ENCODE data around the gene TAF3.

The TAF3 gene

GRCh38 chr10:7874864-7875263 lies 56.6 kb downstream of the TAF3 start:
- TF ChIP-seq CTCF (IDR thresholded peaks at IDR 0.05; ENCODE audit: extremely low read depth, missing control alignments), result no peak
- DNase-seq (ENCODE audit: low spot score), result no peak

DNA sequence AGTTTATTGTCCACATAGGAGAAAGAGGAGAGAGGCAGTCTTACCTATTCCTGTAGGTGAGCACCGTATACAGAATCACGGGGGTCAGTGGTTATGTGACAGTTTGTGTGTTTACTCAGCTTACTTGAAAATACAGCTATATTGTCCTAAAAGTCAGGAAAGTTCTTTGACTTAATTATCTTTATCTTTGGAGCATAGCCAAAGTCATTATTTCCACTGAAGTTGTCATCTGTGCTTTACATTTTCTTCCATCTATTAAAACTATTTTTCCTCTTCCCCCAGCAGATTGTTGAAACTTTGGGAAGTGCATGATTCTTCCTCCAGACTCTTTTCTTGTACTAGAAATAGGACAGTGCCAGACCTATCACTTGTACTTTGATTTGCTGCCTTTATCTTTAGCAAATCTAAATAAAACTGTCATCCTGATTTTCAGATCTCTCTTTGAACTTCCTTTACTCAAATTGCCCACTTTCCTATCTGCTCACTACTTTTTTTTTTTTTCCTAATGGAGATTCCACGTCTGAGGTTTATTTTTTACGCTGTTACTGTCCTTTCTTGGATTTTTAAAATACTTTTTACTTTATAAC lies 58.3 kb downstream of the TAF3 start:
- no peak for DNase-seq (ENCODE audit: low spot score)

DNA sequence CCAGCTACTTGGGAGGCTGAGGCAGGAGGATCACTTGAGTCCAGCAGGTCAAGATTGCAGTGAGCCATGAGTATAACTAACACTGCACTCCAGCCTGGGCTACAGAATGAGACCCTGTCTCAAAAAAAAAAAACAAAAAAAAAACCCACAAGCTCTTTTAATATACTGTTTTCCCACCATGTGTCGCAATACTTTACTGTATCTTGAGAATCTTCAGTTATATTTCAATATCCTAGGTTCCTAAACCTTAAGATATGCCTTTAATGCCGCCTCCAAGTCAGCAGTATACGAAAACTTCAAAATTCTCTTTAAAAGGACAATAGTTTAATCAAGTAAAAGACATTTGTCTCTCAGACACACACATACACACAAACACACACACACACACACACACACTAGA lies 62.8 kb downstream of the TAF3 start:
- no peak for DNase-seq (ENCODE audit: low spot score)
- TF ChIP-seq CTCF (IDR thresholded peaks at IDR 0.05; ENCODE audit: extremely low read depth, missing control alignments), result no peak

More for the DNA sequence above, 58.3 kb downstream of the TAF3 start:
- TF ChIP-seq CTCF (IDR thresholded peaks at IDR 0.05; ENCODE audit: extremely low read depth, missing control alignments), result no peak

GRCh38 chr10:7886056-7886455 lies 67.8 kb downstream of the TAF3 start:
- no peak for DNase-seq (ENCODE audit: low spot score)

GRCh38 chr10:7887174-7887816 lies 69.0 kb downstream of the TAF3 start:
- DNase-seq (ENCODE audit: low spot score), result no peak
- no peak for TF ChIP-seq CTCF (IDR thresholded peaks at IDR 0.05; ENCODE audit: extremely low read depth, missing control alignments)

More at GRCh38 chr10:7886056-7886455, 67.8 kb downstream of the TAF3 start:
- TF ChIP-seq CTCF (IDR thresholded peaks at IDR 0.05; ENCODE audit: extremely low read depth, missing control alignments), result no peak

- TF ChIP-seq CTCF (IDR thresholded peaks at IDR 0.05; ENCODE audit: extremely low read depth, missing control alignments), result no peak
- DNase-seq (ENCODE audit: low spot score), result no peak
Measured at GRCh38 chr10:7889947-7890542, 71.7 kb downstream of the TAF3 start.

DNA sequence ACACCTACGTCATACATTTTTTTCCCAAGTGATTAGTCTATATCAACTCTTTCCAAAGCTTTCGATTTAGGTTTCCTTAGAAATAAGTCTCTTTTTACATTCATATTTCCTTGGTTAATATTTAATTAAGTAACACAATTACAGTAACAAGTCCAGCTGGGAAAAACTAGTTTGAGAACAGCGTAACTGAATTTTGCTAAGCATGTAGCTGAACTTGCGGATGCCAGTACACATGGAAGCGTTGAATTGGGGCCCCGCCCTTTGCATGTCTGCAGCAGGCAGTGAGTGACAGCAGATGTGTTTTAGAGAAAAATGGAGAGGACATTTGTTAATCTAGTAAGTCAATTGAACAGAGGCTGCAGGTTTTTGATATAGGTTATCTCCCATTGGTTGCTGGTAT lies 72.5 kb downstream of the TAF3 start:
- DNase-seq (ENCODE audit: low spot score), result no peak
- TF ChIP-seq CTCF (IDR thresholded peaks at IDR 0.05; ENCODE audit: extremely low read depth, missing control alignments), result no peak
